ENCODE data around the gene ATP5MG.

DNA sequence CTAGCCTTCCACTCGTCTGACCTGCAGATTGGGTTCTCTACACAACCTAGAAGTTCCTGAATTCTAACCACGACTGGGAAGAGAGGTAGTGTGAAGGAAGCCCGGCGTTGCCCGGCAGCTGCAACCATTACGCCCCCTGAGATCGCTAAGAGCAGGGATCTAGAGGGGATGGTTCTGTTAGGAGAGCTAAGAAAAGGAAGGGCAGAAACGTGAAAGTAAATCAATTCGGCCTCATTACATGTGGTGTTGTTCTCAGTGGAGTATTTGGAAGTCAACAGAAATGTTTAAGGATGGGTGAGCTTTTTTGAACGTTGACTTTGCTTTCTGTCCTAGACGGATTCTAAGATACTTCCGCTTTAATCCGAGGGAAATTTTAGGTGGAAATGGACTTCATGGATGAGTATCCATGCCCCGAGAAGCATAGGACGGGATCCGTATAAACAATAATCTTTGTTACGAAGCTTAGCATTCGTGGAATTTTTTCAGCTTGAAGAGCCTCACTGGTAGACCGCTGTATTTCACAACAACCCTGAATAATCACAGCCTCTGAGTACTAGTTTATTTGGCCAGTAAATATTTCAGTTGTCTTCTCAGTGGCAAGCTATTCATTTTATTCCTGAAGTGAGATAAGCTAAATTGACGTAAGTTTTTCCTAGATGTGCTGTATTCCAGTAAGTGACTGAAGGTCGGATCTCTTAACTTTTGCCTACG is 629 bp downstream of the ATP5MG start:
- TF ChIP-seq, protein P1, sequence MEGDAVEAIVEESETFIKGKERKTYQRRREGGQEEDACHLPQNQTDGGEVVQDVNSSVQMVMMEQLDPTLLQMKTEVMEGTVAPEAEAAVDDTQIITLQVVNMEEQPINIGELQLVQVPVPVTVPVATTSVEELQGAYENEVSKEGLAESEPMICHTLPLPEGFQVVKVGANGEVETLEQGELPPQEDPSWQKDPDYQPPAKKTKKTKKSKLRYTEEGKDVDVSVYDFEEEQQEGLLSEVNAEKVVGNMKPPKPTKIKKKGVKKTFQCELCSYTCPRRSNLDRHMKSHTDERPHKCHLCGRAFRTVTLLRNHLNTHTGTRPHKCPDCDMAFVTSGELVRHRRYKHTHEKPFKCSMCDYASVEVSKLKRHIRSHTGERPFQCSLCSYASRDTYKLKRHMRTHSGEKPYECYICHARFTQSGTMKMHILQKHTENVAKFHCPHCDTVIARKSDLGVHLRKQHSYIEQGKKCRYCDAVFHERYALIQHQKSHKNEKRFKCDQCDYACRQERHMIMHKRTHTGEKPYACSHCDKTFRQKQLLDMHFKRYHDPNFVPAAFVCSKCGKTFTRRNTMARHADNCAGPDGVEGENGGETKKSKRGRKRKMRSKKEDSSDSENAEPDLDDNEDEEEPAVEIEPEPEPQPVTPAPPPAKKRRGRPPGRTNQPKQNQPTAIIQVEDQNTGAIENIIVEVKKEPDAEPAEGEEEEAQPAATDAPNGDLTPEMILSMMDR (conservative IDR thresholded peaks at IDR 0.05), result no peak
- TF ChIP-seq EZH2 (IDR thresholded peaks at IDR 0.05; ENCODE audit: low read depth), result no peak

Data from PC-9 (cell line).